ENCODE data around the gene BMP6.

Gene BMP6
- total RNA-seq: 0 to 0.54 (median 0.04) reads per million in 4 experiments

DNA sequence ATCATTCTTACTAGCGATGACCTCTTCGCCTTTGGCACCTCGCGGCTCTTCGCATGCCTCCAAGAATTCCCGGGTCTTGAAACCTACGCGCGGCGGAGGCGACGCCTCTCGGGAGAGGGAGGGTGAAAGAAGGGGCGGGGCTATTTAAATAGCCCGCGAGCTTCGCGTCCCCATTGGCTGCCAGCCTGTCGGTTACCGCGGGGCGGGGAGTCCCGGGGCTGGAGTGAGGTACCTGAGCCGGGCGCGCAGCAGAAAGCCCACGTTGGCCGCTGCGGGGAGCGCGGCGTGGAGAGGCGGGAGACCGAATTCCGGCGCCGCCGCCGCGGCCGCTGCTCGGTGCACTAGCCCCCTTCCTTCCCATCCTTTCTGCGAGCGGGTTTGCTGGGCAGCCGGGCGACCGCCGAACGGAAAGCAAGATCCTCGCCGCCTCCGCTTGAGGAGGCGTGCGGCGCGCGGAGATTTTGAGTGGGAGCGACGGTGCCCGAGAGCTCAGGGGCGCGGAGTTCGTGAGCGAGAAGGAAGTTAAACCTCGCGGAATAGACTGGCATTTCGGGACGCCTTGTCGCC, at the start of gene BMP6:
Gene BMP6 (plus strand): TSS at position 251 of the 567 bp plus-strand sequence. CDS start 857 bp downstream, outside the sequence.
- no peak for DNase-seq

- no peak for DNase-seq
Measured at GRCh38 chr6:7677229-7677628, 48.7 kb upstream of the BMP6 start.

DNA sequence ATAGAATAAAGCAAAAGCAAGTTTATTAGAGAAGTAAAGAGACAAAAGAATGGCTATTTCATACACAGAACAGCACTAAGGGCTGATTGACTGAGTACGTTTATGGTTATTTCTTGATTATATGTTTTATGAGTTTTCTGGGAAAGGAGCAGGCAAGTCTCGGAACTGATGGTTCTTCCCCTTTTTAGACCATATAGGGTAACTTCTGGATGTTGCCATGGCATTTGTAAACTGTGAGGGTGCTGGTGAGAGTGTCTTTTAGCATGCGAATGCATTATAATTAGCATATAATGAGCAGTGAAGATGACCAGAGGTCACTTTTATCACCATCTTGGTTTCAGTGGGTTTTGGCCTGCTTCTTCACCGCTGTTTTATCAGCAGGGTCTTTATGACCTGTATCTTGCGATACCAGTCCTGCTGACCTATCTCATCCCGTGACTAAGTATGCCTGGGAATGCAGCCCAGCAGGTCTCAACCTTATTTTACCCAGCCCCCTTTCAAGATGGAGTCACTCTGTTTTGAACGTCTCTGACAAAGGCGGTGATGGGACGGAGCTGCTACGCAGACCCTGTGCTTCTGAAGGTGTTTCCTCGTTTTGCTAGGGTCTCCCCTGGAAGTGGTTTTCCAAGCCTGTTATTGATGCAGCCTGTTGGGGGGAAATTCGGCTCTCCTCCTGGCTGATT, 45.4 kb upstream of the BMP6 start:
- no peak for DNase-seq

DNA sequence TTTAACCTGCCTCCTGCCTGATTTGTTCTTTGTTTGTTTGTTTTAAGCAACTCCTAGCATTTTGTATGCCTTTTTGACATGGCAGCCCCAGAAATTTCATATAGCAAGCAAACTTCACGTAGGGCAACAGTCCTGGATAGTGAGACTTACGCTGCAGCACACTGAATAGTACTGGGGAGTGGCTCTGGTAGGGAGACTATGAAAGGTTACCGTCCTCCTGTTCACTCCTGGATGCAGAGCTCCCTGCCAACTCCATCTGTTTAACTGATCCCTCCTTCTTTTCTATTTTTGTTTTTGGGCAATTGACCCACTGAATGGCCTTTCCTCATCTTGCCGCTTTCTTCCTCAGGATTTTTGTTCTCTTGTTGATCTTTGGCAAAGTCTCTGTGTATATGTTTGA, 44.5 kb upstream of the BMP6 start:
- no peak for DNase-seq

DNA sequence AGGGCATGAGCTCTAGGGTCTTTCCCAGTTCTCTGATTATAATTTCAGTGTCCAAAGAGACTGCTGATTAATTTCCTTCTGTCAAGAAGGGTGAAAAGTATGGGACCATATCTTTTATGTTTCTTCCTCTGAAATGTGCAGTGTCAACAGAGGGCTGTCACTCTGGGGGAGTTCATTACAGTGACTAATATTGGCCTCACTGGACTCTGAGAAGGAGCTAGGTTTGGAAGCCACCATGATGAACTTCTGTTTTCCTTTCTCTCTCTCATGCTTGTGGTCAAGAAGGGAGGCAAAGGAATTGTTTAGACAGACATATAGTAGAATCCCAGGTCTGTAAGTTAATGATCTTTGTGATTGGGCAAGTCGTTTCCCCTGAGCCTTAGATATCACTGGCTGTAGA, 41.8 kb upstream of the BMP6 start:
- DNase-seq: no peak

DNA sequence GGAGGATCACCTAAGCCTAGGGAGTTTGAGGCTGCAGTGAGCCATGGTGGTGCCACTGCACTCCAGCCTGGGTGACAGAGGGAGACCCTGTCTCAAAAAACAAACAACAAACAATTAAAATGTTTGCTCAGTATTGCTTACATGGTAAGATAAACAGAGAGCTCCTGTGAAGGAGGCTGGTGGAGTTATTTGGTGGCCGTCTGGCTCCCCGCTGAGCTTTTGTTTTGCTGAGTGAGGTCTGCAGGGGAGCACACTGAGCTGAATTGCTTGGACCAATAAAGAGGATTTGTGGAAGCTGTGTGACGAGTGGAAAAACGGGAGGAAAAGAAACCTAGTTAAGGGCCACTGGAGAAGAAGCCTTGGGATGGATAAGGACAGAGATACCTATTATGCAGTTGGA, 41.1 kb upstream of the BMP6 start:
- no peak for DNase-seq

DNA sequence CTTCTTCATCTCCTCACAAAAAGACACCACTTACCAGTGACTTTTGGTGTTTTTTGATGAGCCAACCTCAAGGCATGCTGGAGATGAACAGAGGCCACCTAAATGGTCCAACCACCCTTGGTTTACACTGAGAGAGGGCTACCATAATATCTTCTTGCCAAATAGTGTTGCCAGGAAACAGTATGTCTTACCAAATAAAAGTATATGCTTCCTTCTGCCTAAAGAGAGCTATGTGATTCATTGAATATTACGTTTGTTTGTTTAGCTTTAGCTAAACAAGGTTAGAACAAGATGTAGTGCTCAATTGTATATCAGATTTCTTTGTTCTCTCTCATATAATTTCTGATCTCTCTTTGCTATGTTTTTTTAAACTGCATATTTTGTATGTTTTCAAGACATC, 40.6 kb upstream of the BMP6 start:
- DNase-seq: no peak

DNA sequence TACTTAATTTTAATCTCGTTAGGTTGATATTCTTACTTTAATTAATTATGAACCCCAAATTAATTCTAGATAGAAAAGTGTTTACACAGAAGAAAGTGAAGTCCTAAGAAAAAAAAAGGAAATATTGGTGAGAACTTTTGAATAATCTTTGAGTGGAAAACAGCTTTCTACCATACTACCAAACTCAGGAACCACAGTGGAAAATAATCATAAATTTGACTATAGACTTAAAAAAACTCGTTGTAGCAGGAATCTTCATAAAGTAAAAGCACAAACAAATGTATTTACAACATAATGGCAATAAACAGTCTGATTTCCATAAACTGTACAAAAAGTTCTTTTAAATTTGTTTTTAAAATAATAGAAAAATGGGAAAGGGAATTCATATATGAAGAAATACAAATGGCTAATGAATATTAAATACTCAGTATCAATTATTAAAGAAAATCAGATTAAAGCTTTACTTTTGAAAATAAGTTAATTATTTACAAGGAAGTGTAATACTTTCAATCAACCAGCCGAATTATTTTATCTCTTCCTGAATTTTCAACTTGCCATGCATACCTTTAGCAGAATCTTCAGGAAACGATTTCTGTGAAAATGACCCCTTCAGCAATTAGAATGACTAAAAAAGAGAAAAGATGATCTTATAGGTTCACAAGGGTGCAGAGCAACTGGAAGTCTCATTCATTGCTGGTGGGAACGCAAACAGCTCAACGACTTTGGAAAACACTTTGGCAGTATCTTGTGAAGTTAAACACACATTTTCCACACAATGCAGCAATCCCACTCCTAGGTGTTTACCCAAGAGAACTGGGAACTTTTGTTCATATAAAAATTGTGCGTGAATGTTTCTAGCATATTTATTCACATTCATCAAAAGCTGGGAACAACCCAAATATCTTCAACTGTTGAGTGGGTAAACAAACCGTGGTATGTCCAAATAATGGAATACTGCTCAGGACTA, 38.5 kb upstream of the BMP6 start:
- no peak for DNase-seq

DNA sequence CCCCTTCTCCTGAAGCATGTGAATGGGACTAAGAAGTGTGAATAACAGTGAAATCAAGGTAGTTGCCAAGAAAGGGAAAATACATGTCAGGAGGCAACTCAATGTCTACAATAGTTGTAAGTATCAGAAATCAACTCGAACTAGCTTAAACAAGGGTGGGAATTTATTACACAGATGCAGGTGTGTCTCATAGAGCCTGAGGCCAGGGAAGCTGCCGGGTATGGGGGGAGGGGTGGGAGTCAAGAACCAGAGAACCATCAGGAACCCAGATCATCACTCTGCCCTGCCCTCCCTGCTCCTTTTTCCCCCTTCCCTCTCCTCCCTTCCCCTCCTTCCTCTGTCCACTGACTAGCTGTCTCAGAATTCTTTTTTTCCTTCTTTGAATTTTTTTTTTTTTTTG, 34.9 kb upstream of the BMP6 start:
- DNase-seq: no peak

DNA sequence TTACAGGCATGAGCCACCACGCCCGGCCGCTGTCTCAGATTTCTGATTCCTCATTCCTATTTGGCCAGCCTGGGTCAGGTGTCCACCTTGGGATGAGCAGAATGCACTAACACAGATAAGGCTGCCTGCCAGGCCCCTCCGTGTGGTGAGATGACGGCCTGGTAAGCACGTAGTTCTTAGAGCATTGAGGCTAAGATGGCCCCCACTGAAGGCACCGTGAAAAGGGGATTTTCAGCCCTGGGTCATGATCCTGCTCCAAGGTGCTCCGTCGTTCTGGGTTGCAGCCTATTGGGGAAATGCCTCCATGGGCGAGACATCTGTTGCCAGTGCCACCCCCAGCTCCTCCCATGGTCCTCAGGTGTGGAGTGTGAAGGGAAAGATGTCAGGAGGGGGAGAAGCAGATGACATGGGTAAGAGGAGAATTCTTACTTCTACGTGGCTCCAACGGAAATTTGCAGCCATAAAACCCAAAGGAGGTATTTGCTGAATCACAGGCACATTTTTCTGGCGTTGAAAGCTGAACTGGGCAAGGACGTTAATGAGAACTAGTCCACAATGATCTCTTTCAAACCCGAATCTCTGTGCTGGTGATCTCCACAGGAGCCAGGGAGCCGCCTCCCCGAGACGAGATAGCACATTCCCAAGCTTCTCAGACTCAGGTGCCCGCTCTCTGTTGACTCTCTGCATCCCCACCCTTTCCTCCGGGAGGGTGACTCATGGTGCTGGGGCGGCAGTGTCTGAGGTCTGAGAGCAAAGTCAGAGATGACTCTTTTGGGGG, 34.0 kb upstream of the BMP6 start:
- no peak for DNase-seq

- DNase-seq: no peak
Measured at GRCh38 chr6:7692453-7692784, 33.5 kb upstream of the BMP6 start.

DNA sequence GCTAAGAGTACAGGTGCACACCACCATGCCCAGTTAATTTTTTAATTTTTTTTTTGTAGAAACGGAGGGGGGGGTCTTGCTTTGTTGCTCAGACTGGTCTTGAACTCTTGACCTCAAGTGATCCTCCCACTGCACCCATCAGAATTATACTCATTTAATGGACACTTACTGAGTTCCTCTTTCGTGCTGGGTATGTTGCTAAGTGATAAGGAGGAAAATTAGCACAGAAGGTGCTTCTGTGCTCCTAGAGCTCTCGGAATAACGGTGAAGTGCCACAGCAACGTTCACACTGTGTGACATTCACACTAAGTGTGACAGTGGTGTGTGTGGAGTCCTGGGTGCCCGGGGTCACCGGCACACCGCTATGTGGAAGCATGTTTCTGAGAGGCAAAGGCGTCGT, 32.1 kb upstream of the BMP6 start:
- no peak for DNase-seq

DNA sequence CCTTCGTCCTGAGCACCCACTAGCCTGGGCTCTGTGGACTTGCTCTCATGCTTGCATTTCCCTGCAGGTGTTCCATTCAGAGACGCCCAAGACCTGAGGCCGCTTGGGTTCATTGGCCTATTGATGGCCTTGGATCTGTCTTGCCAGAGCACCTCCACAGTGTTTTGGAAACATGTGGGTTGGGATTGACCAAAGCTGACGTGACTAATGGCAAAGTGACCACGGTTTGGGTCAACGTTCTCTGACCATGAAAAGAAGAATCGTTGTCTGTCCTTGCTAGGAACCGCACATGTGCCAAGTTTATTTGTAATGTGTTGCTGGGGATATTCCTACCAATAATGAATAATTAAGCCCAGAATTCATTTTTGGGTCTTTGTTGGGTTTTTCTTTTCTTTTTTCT, 29.8 kb upstream of the BMP6 start:
- DNase-seq: no peak

- no peak for DNase-seq
Measured at GRCh38 chr6:7697432-7697819, 28.5 kb upstream of the BMP6 start.

DNA sequence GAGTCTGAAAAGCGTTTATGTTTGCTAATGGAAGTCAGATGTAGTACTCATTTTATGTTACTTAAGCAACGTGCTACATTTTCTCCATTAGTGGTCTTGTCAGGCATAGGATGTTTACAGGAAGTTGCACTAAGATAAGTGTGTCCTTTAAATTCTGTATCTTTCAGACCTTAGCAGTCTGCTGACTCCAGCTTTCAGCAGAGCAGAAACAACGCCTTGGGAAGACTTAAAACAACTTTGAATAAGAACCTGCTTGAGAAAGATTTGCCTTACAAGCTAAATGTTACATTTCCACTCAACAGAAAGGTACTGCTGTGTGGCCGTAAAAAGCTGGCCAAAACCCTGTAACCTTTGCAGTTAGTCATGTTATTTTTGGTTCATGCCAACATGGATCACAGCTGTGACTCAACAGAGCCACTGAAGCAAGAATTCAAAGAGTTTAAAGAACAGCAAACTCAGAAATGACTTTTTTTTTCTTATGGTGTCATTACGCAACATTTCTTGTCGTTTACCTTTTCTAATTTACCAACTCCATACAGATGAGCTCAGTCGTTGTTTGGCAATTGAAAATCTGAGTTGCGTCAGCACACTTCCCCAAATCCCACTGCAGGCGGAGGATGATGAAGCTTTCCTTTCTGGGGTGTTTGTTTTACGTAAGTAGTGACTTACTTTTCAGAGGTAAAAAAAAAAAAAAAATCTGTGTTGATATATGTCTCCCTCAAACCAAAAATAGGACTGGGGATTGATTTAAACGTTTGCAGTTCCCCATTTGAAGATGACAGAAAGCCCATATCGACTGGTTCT, 27.9 kb upstream of the BMP6 start:
- no peak for DNase-seq

DNA sequence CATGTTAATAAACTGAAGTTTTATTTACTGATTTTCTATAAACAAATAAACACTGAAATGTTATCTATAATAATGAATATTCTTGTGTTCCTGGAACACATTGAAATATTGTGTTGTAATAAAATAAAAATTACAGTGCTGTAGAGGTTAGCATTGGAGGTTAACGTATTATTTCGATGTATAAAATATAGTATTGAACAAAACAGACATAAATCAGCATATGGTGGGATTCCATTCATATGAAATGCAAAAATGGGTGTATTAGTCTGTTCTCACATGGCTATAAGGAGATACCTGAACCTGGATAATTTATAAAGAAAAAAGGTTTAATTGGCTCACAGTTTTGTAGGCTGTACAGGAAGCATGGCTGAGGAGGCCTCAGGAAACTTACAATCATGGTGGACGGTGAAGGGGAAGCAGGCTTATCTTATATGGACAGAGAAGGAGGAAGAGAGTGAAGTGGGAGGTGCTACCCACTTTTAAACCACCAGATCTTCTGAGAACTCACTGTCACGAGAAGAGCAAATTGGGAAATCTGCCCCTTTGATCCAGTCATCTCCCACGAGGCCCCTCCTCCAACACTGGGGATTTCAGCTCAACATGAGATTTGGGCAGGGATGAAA, 24.6 kb upstream of the BMP6 start:
- DNase-seq: no peak

- DNase-seq: no peak
Measured at GRCh38 chr6:7703148-7703680, 22.7 kb upstream of the BMP6 start.

DNA sequence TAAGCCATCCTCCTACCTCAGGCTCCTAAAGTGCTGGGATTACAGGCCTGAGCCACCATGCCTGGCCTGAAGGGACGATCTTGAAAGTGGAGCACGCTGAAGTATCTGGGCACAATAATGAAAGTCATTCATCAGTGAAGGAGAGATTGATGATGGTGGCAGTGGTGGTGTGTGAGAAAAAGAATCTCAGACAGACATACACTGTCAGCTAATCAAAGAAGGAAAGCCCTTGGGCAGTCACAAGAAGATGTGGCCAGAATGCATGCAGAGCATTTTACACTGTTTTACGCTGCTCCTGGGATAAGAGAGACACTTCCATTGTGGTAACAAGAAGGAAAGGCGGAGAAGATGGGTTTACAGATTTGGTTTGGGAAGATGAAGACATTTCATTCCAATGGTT, 20.4 kb upstream of the BMP6 start:
- no peak for DNase-seq

GRCh38 chr6:7706269-7706668, 19.6 kb upstream of the BMP6 start:
- no peak for DNase-seq

- no peak for DNase-seq
Measured at GRCh38 chr6:7707787-7708186, 18.1 kb upstream of the BMP6 start.

GRCh38 chr6:7719364-7719850, 6.5 kb upstream of the BMP6 start:
- DNase-seq: no peak
